ENCODE results near the gene FBXL13. TPM values are rescaled to one million over a fixed set of nuclear protein-coding genes. Genes with fewer than 3 reads are reported as not detected.

FBXL13 gene
- total RNA-seq, 2 donors from 2014 or later: 1.6 to 1.7 TPM

- Histone ChIP-seq H3K27ac (peak overlapping the region; percentile 14 to 54), H3K36me3 (no peaks in the 10 kb centered on the region), H3K9me3 (no peaks in the 10 kb centered on the region), H3K4me3 (no peak overlapping the region), H3K4me1 (peaks cover 0 to 21% of the 10 kb centered on the region in 2 donors), H3K27me3 (no peaks in the 10 kb centered on the region)
- no peak for DNase-seq (ENCODE audit: low spot score)
- TF ChIP-seq, protein P1, sequence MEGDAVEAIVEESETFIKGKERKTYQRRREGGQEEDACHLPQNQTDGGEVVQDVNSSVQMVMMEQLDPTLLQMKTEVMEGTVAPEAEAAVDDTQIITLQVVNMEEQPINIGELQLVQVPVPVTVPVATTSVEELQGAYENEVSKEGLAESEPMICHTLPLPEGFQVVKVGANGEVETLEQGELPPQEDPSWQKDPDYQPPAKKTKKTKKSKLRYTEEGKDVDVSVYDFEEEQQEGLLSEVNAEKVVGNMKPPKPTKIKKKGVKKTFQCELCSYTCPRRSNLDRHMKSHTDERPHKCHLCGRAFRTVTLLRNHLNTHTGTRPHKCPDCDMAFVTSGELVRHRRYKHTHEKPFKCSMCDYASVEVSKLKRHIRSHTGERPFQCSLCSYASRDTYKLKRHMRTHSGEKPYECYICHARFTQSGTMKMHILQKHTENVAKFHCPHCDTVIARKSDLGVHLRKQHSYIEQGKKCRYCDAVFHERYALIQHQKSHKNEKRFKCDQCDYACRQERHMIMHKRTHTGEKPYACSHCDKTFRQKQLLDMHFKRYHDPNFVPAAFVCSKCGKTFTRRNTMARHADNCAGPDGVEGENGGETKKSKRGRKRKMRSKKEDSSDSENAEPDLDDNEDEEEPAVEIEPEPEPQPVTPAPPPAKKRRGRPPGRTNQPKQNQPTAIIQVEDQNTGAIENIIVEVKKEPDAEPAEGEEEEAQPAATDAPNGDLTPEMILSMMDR (IDR thresholded peaks at IDR 0.05): no peak
These were observed 132.3 kb downstream of the FBXL13 start for GRCh38 chr7:102942181-102942866.

- H3K4me1 ChIP-seq: peaks cover 0 to 25% of the 10 kb centered on the region in 2 donors
These were observed 135.9 kb downstream of the FBXL13 start for GRCh38 chr7:102938679-102939078.

DNA sequence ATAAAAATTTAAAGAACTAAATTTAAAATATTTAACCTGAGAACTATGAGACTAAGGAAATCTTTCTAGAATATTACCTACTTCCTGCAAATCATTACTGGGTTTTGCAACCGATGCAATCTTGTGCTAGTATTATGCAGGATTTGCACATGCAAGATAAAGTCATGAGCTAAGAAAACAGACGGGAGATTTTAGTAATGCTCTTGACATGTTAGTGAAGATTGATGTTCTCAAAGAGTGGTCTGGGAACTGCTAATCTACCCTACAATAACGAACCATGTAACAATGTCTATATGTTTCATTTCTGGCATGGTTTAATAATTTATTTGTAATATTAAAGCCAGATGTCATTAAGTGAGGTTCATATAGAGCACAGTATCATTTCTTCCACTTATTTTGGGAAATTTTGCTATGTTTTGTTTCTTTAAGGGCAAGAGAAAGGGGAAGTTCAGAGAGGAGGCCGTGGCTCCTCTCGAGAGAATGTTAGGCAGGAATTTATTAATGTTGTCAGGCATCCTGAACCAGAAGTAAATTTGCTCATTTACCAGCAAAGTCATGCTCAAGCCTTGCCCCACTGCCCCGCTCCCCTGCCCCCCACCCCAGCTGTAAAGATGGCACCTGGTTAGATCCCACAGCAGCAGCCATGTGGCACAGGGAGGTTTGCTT, 139.0 kb downstream of the FBXL13 start:
- peak overlapping the region; percentile 5 to 78 for H3K27ac ChIP-seq
- DNase-seq (ENCODE audit: low spot score): no peak
- TF ChIP-seq, protein P1 (IDR thresholded peaks at IDR 0.05): no peak
- no peaks in the 10 kb centered on the region for H3K27me3 ChIP-seq
- no peaks in the 10 kb centered on the region for H3K9me3 ChIP-seq
- H3K36me3 ChIP-seq: no peaks in the 10 kb centered on the region
- H3K4me3 ChIP-seq: no peak overlapping the region
- H3K4me1 ChIP-seq: peaks cover 0 to 25% of the 10 kb centered on the region in 2 donors

More at GRCh38 chr7:102938679-102939078, 135.9 kb downstream of the FBXL13 start:
- Histone ChIP-seq H3K27ac (peak overlapping the region; percentile 33 to 56), H3K36me3 (no peaks in the 10 kb centered on the region), H3K4me3 (no peak overlapping the region), H3K9me3 (no peaks in the 10 kb centered on the region), H3K27me3 (no peaks in the 10 kb centered on the region)
- DNase-seq (ENCODE audit: low spot score): no peak
- TF ChIP-seq, protein P1 (IDR thresholded peaks at IDR 0.05): no peak

DNA sequence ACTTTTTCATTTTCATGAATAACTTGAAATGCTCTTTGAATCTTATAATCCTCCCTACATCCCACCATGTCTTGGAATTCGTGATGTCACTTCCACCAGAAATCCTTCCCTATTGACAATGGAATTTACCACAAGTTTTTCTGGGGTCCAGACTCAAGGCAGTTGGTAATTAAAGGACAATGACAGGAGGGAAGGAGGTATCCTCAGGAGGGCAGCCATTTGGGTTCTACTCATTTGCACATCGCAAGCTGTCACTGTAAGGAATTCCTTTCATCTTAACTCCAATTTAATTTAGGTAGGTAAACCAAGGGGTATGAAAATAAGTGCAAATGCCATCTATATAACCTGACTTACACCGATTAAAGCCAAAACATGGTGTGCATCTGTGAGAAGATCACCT, 139.9 kb downstream of the FBXL13 start:
- DNase-seq (ENCODE audit: low spot score): no peak
- TF ChIP-seq, protein P1 (IDR thresholded peaks at IDR 0.05): no peak
- Histone ChIP-seq H3K27me3 (no peaks in the 10 kb centered on the region), H3K4me3 (no peak overlapping the region), H3K36me3 (no peaks in the 10 kb centered on the region), H3K9me3 (no peaks in the 10 kb centered on the region), H3K27ac (peak overlapping the region; percentile 55 to 78), H3K4me1 (peaks cover 0 to 25% of the 10 kb centered on the region in 2 donors)

GRCh38 chr7:102934239-102934638, 140.4 kb downstream of the FBXL13 start:
- Histone ChIP-seq H3K36me3 (no peaks in the 10 kb centered on the region), H3K27ac (peak overlapping the region; percentile 55 to 78), H3K27me3 (no peaks in the 10 kb centered on the region), H3K9me3 (no peaks in the 10 kb centered on the region), H3K4me3 (no peak overlapping the region), H3K4me1 (peaks cover 0 to 23% of the 10 kb centered on the region in 2 donors)
- TF ChIP-seq, protein P1 (IDR thresholded peaks at IDR 0.05): no peak
- no peak for DNase-seq (ENCODE audit: low spot score)

Data from right atrium auricular region (tissue), 2 donors.